C4-2B (cell line): Measurements from ENCODE around the gene INTS15.

ENCODE experiments used
- H3K27ac ChIP-seq: fragments of 450-650 bp; 2 replicates; pipeline ENCODE4 v1.5.1; 2017
- ZFX ChIP-seq: fragments of 450-650 bp; IDR thresholded peaks from 2 replicates; pipeline ENCODE4 v1.6.1; 2017
- TF ChIP-seq, protein P1 (sequence below): fragments of 450-650 bp; conservative IDR thresholded peaks from 2 replicates; pipeline ENCODE4 v1.5.1; 2017; ENCODE audit warnings: mild to moderate bottlenecking

INTS15 gene

DNA sequence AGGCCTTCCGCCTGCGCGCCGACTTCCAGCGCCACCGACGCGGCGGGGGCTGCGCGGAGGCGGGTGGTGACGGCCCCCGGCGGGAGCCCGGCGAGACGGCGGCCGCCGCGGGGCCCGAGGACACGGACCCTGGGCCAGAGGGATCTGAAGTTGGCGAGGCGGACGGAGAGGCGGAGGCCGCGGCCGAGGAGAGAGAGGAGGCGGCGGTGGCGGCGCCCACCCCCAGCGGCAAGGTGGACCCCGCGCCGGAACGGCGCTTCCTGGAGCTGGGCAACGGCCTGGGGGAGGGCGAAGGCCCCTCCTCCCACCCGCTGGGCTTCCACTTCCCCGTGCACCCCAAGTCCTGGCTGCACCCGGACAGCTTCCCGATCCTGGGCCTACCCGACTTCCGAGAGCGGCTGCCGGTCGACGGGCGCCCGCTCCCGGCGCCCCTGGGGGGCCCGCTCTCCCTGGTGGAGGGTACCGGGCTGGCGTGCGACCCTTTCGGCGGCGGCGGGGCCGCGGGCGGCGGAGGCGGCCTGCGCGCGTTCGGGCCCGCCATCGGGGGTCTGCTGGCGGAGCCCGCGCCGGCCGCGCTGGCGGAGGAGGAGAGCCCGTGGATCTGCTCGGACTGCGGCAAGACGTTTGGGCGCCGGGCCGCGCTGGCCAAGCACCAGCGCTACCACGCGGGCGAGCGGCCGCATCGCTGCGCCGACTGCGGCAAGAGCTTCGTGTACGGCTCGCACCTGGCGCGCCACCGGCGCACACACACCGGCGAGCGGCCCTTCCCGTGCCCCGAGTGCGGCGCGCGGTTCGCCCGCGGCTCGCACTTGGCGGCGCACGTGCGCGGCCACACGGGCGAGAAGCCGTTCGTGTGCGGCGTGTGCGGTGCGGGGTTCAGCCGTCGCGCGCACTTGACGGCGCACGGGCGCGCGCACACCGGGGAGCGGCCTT lies 63.5 kb downstream of the INTS15 start:
- no peak for TF ChIP-seq ZFX
- TF ChIP-seq, protein P1, sequence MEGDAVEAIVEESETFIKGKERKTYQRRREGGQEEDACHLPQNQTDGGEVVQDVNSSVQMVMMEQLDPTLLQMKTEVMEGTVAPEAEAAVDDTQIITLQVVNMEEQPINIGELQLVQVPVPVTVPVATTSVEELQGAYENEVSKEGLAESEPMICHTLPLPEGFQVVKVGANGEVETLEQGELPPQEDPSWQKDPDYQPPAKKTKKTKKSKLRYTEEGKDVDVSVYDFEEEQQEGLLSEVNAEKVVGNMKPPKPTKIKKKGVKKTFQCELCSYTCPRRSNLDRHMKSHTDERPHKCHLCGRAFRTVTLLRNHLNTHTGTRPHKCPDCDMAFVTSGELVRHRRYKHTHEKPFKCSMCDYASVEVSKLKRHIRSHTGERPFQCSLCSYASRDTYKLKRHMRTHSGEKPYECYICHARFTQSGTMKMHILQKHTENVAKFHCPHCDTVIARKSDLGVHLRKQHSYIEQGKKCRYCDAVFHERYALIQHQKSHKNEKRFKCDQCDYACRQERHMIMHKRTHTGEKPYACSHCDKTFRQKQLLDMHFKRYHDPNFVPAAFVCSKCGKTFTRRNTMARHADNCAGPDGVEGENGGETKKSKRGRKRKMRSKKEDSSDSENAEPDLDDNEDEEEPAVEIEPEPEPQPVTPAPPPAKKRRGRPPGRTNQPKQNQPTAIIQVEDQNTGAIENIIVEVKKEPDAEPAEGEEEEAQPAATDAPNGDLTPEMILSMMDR: no peak

GRCh38 chr7:6654113-6654841 lies 64.5 kb downstream of the INTS15 start:
- TF ChIP-seq ZFX: no peak
- TF ChIP-seq, protein P1: no peak
- H3K27ac ChIP-seq: no peak overlapping the region

More for the DNA sequence above, 63.5 kb downstream of the INTS15 start:
- no peak overlapping the region for H3K27ac ChIP-seq

GRCh38 chr7:6654842-6655610 lies 65.2 kb downstream of the INTS15 start:
- no peak overlapping the region for H3K27ac ChIP-seq
- TF ChIP-seq ZFX: no peak
- TF ChIP-seq, protein P1: no peak

DNA sequence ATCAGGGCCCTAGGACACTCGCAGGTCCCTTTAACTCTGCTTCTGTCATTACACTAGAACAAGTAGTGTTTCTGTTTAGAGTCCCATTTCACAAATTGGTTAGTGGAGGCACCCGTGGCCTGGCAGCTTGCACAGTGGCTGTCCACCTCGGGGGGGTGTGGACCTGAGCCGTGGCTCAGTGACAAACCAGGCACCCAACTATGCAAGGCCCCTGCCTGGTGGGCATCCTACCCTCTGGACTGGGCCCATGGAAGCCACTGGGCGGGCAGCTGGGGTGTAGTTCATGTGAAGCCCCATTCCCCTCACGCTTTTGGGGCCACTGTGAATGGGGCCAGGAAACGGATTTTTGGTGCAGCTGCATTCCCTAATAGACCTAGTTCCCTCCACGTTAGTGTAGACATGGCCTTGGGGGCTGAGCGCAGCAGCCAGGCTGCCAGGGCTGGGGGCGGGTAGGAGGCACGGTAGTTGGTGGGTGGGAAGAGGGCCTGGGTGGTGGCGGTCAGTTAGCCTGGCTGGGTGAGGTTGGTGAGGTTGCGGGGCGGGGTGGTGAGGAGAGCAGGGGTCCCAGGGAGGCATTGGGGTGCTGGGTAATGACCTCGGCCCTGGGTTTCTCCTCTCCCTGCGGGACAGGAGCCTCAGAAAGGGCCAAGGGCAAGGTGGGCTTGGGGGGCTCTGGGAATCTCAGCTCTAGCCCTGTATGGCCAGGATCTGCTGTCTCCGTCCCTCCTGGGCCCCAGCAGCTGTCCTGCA lies 66.0 kb downstream of the INTS15 start:
- no peak for TF ChIP-seq ZFX
- TF ChIP-seq, protein P1: no peak
- H3K27ac ChIP-seq: no peak overlapping the region

- TF ChIP-seq, protein P1: no peak
- no peak for TF ChIP-seq ZFX
- H3K27ac ChIP-seq: no peak overlapping the region
Observed at GRCh38 chr7:6656413-6656812, 66.6 kb downstream of the INTS15 start.
